GM12878 (cell line): ENCODE data around the gene EGFR. TPM values are rescaled to one million over a fixed set of nuclear protein-coding genes. Genes with fewer than 3 reads are reported as not detected.

Source experiments
- ATAC-seq: fragments of 200-7000 bp; cut with Tn5 transposase; 3 replicates; pipeline ENCODE4 v1.9.1; 2020; ENCODE audit warnings: mild to moderate bottlenecking, moderate library complexity
- BruUV-seq: library from RNA; stranded (reverse); fragments of 400-500 nt; replicated peaks from 2 replicates; lab custom pipeline; 2021; lab: Mats Ljungman, UMichigan
- CTCF ChIA-PET: fragments of 300-600 bp; sonication (Branson Sonifier 250); formaldehyde crosslinking; extraction: SDS; loops from one replicate; lab custom pipeline; 2021; ENCODE audit warnings: inconsistent platforms; lab: Yijun Ruan, JAX
- POLR2A ChIA-PET: fragments of 350-600 bp; formaldehyde crosslinking; extraction: SDS; loops from one replicate; lab custom pipeline; 2021; ENCODE audit warnings: inconsistent platforms; lab: Charles Lee
- RAD21 ChIA-PET: fragments of 300-600 bp; sonication (Branson Sonifier 250); formaldehyde crosslinking; loops from one replicate; lab custom pipeline; 2023; ENCODE audit warnings: antibody characterized with exemption; ENCODE audit not compliant: unreplicated experiment; lab: Charles Lee
- SMC1A ChIA-PET: fragments of 300-600 bp; sonication (Branson Sonifier 250); formaldehyde crosslinking; loops from one replicate; lab custom pipeline; 2023; ENCODE audit not compliant: unreplicated experiment, uncharacterized antibody; lab: Charles Lee
- DNase-seq: peaks from one replicate; pipeline ENCODE4 v3.0.0-alpha.2; 2011; ENCODE audit warnings: low read depth, low spot score
- FAIRE-seq: peaks from 3 replicates; lab custom pipeline; 2011; peaks lifted over from hg19 to GRCh38; lab: Jason Lieb, UNC
- H2AFZ ChIP-seq: 2 replicates; pipeline ENCODE4 v1.6.0; 2011; ENCODE audit warnings: low read depth, low read length, control low read depth; ENCODE audit not compliant: control insufficient read depth
- H3K27ac ChIP-seq: 2 replicates; pipeline ENCODE4 v1.5.1; 2011; ENCODE audit warnings: control low read depth; ENCODE audit not compliant: control insufficient read depth, insufficient read depth
- H3K27me3 ChIP-seq, 2 experiments: replicated peaks in 1 of 2; 2 replicates each; pipeline versions ENCODE4 v1.6.0 to v1.6.1; 2011; ENCODE audit warnings: low read length in 1 of 2; ENCODE audit not compliant: control insufficient read depth in 2 of 2, insufficient read depth in 2 of 2
- H3K36me3 ChIP-seq, 2 experiments: 2 replicates each; pipeline ENCODE4 v1.5.1; 2011; ENCODE audit warnings: low read length in 1 of 2; ENCODE audit not compliant: control insufficient read depth in 2 of 2, insufficient read depth in 2 of 2
- H3K4me1 ChIP-seq: 2 replicates; pipeline ENCODE4 v1.6.1; 2011; ENCODE audit warnings: mild to moderate bottlenecking, low read length, moderate library complexity, mixed read lengths; ENCODE audit not compliant: control insufficient read depth, insufficient read depth
- H3K4me2 ChIP-seq: 2 replicates; pipeline ENCODE4 v1.6.0; 2011; ENCODE audit warnings: control low read depth; ENCODE audit not compliant: control insufficient read depth, insufficient read depth
- H3K4me3 ChIP-seq: fragments of 200-600 bp; sonication (generic); 2 replicates; pipeline ENCODE4 v1.5.1; 2016
- H3K79me2 ChIP-seq: 2 replicates; pipeline ENCODE4 v1.6.0; 2011; ENCODE audit warnings: low read length; ENCODE audit not compliant: control insufficient read depth, insufficient read depth
- H3K9ac ChIP-seq: 2 replicates; pipeline ENCODE4 v1.8.0; 2011; ENCODE audit warnings: low read length, control low read depth, mixed read lengths; ENCODE audit not compliant: control insufficient read depth, insufficient read depth
- H3K9me3 ChIP-seq: replicated peaks from 3 replicates; pipeline ENCODE4 v1.5.1; 2011; ENCODE audit warnings: mild to moderate bottlenecking, low read length; ENCODE audit not compliant: control insufficient read depth, insufficient read depth
- H4K20me1 ChIP-seq: 2 replicates; pipeline ENCODE4 v1.6.0; 2011; ENCODE audit not compliant: control insufficient read depth, insufficient read depth
- BHLHE40 ChIP-seq, 2 experiments: fragments of 450-650 bp in 1 of 2; IDR thresholded peaks; 2 replicates each; pipeline ENCODE4 v1.6.1; 2011 to 2017; ENCODE audit warnings: low read depth in 2 of 2, borderline replicate concordance in 1 of 2, improper control_type of control experiment in 1 of 2, low read length in 1 of 2, mild to moderate bottlenecking in 1 of 2
- CREM ChIP-seq: IDR thresholded peaks from 2 replicates; pipeline ENCODE4 v1.6.1; 2014; ENCODE audit warnings: antibody characterized with exemption, low read depth
- DPF2 ChIP-seq: fragments of 450-650 bp; IDR thresholded peaks from 2 replicates; pipeline ENCODE4 v1.6.1; 2017; ENCODE audit warnings: mild to moderate bottlenecking
- FOXM1 ChIP-seq: IDR thresholded peaks from 2 replicates; pipeline ENCODE4 v1.6.1; 2012; ENCODE audit warnings: low read depth, mild to moderate bottlenecking, inconsistent platforms, low read length, moderate library complexity
- IKZF2 ChIP-seq, 2 experiments: fragments of 450-650 bp; IDR thresholded peaks; 2 replicates each; pipeline ENCODE4 v1.6.1; 2017; ENCODE audit warnings: mild to moderate bottlenecking in 2 of 2, moderate library complexity in 2 of 2
- KDM1A ChIP-seq: fragments of 200-600 bp; sonication (generic); IDR thresholded peaks from 2 replicates; pipeline ENCODE4 v1.6.1; 2016; ENCODE audit warnings: borderline replicate concordance
- NFIC ChIP-seq: IDR thresholded peaks from 2 replicates; pipeline ENCODE4 v1.6.1; 2012; ENCODE audit warnings: low read depth, mild to moderate bottlenecking, inconsistent platforms, low read length, moderate library complexity
- RBBP5 ChIP-seq: fragments of 200-600 bp; sonication (generic); conservative IDR thresholded peaks from 2 replicates; pipeline ENCODE4 v1.6.1; 2016
- YY1 ChIP-seq: IDR thresholded peaks from 2 replicates; pipeline ENCODE4 v1.6.1; 2011; ENCODE audit warnings: low read depth, mild to moderate bottlenecking, low read length
- WGBS: methylation state at CpG from one replicate; pipeline ENCODE4 v1.1.6; 2016; ENCODE audit warnings: low lambda C conversion rate; ENCODE audit not compliant: insufficient replicate concordance, insufficient coverage; ENCODE audit errors: missing lambda C conversion rate; 5-methylcytosine and 5-hydroxymethylcytosine counted together
- in situ Hi-C: fragments of 300-500 bp; cut with MboI; formaldehyde crosslinking; loops from 9 replicates; pipeline ENCODE4 v1.14.3; 2018; ENCODE audit warnings: mixed read lengths
- intact Hi-C: fragments of 100-400 bp; cut with micrococcal nuclease; formaldehyde crosslinking; loops from one replicate; pipeline ENCODE4 v1.14.2; 2022; ENCODE audit not compliant: unreplicated experiment
- polyA plus RNA-seq, 11 experiments: library from polyadenylated mRNA; depleted of rRNA in 4 of 11; unstranded in 6 of 11; stranded (reverse) in 5 of 11; fragments of >200 nt; fragmentation: Nextera tagmentation in 4 of 11; fragmentation: Illumina TruSeq in 1 of 11; extraction: Ambion mirVana in 4 of 11; extraction: Trizol in 1 of 11; gene quantifications; 1 replicate in 1 of 11; 2 replicates in 10 of 11; pipeline versions ENCODE4 v1.2.1 to v1.2.3, GENCODE V29; 2011 to 2016; ENCODE audit warnings: inconsistent platforms in 2 of 11, missing spikeins in 2 of 11, low read depth in 1 of 11
- total RNA-seq, 4 experiments: library from RNA; depleted of rRNA in 3 of 4; stranded (reverse); fragments of >200 nt in 3 of 4; fragmentation: Illumina TruSeq in 1 of 4; extraction: Trizol in 1 of 4; gene quantifications; 2 replicates each; pipeline versions ENCODE4 v1.2.1 to v1.2.3, GENCODE V29; 2013 to 2021
- TF ChIP-seq, protein P1 (sequence below): IDR thresholded peaks from 2 replicates; pipeline ENCODE4 v1.6.1; 2011; ENCODE audit warnings: borderline replicate concordance, low read depth, mild to moderate bottlenecking, moderate library complexity, low read length; ENCODE audit not compliant: insufficient read depth, poor library complexity, severe bottlenecking
- TF ChIP-seq, protein P2 (sequence below): fragments of 450-650 bp; IDR thresholded peaks from 2 replicates; pipeline ENCODE4 v1.6.1; 2017; ENCODE audit warnings: mild to moderate bottlenecking, moderate library complexity

Gene EGFR
- total and polyA plus RNA-seq, 10 of the 15 experiments (the other 5 are each of a cell fraction or from before 2014, with no cell fraction given), result 0.01 to 0.31 TPM; not detected in 8

DNA sequence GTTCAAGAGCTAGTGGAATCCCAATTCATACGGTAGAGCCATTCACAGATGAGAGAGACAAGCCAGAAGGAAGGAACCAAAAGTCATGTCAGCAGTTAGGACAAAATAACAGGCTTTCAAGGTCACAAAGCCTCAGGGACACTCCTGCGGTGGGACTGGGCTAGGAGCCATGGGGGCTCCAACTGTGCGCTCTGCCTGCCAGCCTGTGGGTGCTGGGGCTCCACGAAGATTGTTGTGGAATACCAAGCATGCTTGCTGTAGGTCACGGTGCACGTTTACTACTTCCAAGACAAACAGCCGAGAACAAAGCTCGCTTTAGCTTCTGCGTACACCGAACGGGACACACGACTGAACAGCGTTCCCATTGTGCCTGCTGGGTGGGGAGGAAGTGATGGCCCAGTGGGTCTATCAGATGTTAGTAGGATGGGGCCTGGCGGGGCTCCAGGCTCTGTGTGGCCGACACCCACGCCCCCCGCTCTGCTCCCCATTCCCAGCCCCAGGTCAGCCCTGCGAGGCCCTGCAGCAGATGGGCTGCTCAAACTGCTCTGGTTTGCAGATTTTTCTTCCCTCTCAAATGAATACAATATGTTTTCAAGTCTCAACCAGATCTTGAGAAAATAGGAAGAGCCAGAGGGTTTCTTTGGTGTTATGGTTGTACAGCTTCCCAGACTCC is 158.9 kb downstream of the EGFR start:
- POLR2A ChIA-PET, result interaction anchor here (0.6 kb wide), 1 partner anchor 136 kb away, joined by 4 read pairs; no protein-coding TSS in a partner anchor
- H3K9me3 ChIP-seq, result no peaks in the 10 kb centered on the region
- no peak overlapping the region for H3K27ac ChIP-seq
- BruUV-seq, result no TSS peak
- no peak overlapping the region for H3K4me3 ChIP-seq
- WGBS, result 52% methylated on average over 18 of the region's 18 CpGs
- no peak for TF ChIP-seq NFIC
- TF ChIP-seq RBBP5, result no peak
- TF ChIP-seq, protein P1, sequence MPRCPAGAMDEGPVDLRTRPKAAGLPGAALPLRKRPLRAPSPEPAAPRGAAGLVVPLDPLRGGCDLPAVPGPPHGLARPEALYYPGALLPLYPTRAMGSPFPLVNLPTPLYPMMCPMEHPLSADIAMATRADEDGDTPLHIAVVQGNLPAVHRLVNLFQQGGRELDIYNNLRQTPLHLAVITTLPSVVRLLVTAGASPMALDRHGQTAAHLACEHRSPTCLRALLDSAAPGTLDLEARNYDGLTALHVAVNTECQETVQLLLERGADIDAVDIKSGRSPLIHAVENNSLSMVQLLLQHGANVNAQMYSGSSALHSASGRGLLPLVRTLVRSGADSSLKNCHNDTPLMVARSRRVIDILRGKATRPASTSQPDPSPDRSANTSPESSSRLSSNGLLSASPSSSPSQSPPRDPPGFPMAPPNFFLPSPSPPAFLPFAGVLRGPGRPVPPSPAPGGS, result no peak
- CTCF ChIA-PET, result no interaction called here
- no peak for DNase-seq
- H3K9ac ChIP-seq, result no peak overlapping the region
- H3K4me1 ChIP-seq, result no peaks in the 10 kb centered on the region
- no peaks in the 10 kb centered on the region for H3K36me3 ChIP-seq
- in situ Hi-C loops (no loop called here), intact Hi-C loops (no loop called here)
- H3K79me2 ChIP-seq, result no peaks in the 10 kb centered on the region
- H4K20me1 ChIP-seq, result no peaks in the 10 kb centered on the region
- H3K4me2 ChIP-seq, result no peak overlapping the region
- no peak for FAIRE-seq
- SMC1A ChIA-PET, result no interaction called here
- RAD21 ChIA-PET, result no interaction called here
- H2AFZ ChIP-seq, result no peak overlapping the region
- ATAC-seq, result no peak
- peaks cover 0 to 2% of the 10 kb centered on the region in 2 experiments; a peak in 3 of 4 replicates for H3K27me3 ChIP-seq

DNA sequence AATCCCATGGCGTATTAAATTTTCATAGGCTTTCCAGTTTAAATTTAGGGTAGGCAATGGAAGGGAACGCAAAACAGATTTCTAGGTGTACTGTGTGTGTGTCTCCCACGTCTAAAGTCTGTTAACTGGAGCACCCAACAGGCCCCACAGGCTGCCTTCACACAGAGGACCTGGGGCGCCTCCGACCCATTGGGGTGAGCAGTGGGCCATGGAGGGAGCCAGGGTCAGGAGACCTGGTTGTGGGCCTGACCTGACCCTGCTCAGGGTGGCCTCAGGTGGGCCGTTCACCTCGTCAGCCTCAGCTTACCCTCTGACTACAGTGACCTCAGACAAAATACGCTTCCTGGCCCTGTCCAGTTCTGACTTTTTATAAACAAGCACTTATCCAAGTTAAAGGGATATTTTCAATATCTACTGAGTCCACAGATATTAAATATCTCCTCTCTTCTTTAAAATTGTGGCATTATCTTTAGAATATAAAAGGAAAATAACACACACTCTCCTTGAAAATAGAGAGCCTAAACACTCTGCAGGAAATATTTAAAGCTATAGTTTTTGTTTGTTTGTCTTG is 159.6 kb downstream of the EGFR start:
- BruUV-seq, result no TSS peak
- H3K4me3 ChIP-seq, result no peak overlapping the region
- ChIA-PET CTCF (no interaction called here), RAD21 (no interaction called here), SMC1A (no interaction called here), POLR2A (no interaction called here)
- H3K36me3 ChIP-seq, result no peaks in the 10 kb centered on the region
- H3K4me2 ChIP-seq, result no peak overlapping the region
- H4K20me1 ChIP-seq, result no peaks in the 10 kb centered on the region
- WGBS, result 16% methylated on average over 8 of the region's 8 CpGs
- H3K9me3 ChIP-seq, result no peaks in the 10 kb centered on the region
- DNase-seq, result no peak
- in situ Hi-C loops, result no loop called here
- no peak for FAIRE-seq
- intact Hi-C loops, result no loop called here
- no peaks in the 10 kb centered on the region for H3K79me2 ChIP-seq
- no peak overlapping the region for H3K27ac ChIP-seq
- H3K27me3 ChIP-seq, result peaks cover 0 to 2% of the 10 kb centered on the region in 2 experiments; a peak in 3 of 4 replicates
- no peak overlapping the region for H2AFZ ChIP-seq
- H3K4me1 ChIP-seq, result no peaks in the 10 kb centered on the region
- no peak overlapping the region for H3K9ac ChIP-seq
- ATAC-seq, result no peak
- no peak for TF ChIP-seq FOXM1
- TF ChIP-seq IKZF2 (IDR thresholded peaks at IDR 0.05), result no peak
- TF ChIP-seq, protein P2, sequence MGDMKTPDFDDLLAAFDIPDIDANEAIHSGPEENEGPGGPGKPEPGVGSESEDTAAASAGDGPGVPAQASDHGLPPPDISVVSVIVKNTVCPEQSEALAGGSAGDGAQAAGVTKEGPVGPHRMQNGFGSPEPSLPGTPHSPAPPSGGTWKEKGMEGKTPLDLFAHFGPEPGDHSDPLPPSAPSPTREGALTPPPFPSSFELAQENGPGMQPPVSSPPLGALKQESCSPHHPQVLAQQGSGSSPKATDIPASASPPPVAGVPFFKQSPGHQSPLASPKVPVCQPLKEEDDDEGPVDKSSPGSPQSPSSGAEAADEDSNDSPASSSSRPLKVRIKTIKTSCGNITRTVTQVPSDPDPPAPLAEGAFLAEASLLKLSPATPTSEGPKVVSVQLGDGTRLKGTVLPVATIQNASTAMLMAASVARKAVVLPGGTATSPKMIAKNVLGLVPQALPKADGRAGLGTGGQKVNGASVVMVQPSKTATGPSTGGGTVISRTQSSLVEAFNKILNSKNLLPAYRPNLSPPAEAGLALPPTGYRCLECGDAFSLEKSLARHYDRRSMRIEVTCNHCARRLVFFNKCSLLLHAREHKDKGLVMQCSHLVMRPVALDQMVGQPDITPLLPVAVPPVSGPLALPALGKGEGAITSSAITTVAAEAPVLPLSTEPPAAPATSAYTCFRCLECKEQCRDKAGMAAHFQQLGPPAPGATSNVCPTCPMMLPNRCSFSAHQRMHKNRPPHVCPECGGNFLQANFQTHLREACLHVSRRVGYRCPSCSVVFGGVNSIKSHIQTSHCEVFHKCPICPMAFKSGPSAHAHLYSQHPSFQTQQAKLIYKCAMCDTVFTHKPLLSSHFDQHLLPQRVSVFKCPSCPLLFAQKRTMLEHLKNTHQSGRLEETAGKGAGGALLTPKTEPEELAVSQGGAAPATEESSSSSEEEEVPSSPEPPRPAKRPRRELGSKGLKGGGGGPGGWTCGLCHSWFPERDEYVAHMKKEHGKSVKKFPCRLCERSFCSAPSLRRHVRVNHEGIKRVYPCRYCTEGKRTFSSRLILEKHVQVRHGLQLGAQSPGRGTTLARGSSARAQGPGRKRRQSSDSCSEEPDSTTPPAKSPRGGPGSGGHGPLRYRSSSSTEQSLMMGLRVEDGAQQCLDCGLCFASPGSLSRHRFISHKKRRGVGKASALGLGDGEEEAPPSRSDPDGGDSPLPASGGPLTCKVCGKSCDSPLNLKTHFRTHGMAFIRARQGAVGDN, result no peak
- no peak for TF ChIP-seq CREM
- TF ChIP-seq DPF2, result no peak
- TF ChIP-seq YY1, result no peak
- no peak for TF ChIP-seq KDM1A
- no peak for TF ChIP-seq BHLHE40 (IDR thresholded peaks at IDR 0.05; ENCODE audit: borderline replicate concordance in 1 of 2, low read depth in 2 of 2, low read length in 1 of 2)
